ENCODE measurements around the gene EYS.

The EYS gene

DNA sequence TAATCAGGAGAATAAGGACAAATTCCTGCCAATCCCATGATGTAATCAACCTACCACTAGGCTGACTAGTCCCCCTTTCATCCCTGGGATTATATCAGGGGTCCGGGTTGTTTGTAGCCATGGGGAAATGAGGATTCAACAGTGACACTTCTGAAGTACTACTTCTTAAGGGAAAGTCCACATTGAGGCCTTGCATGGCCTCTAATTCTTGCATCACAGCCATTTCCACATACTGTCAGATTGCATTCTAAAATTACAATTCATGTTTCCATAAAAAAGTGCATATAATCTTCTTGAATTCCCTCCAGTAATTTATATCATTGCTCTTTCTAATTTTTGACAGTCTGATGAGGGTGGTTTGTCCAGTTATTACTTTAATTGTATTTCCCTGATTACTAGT lies 1887.2 kb downstream of the EYS start:
- TF ChIP-seq, protein P1, sequence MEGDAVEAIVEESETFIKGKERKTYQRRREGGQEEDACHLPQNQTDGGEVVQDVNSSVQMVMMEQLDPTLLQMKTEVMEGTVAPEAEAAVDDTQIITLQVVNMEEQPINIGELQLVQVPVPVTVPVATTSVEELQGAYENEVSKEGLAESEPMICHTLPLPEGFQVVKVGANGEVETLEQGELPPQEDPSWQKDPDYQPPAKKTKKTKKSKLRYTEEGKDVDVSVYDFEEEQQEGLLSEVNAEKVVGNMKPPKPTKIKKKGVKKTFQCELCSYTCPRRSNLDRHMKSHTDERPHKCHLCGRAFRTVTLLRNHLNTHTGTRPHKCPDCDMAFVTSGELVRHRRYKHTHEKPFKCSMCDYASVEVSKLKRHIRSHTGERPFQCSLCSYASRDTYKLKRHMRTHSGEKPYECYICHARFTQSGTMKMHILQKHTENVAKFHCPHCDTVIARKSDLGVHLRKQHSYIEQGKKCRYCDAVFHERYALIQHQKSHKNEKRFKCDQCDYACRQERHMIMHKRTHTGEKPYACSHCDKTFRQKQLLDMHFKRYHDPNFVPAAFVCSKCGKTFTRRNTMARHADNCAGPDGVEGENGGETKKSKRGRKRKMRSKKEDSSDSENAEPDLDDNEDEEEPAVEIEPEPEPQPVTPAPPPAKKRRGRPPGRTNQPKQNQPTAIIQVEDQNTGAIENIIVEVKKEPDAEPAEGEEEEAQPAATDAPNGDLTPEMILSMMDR (IDR thresholded peaks at IDR 0.05; ENCODE audit: control extremely low read depth, extremely low read depth, low read depth, missing control alignments), result no peak
- DNase-seq (ENCODE audit: extremely low spot score), result no peak
- CTCF ChIA-PET, result no interaction called here
- POLR2A ChIA-PET, result no interaction called here

DNA sequence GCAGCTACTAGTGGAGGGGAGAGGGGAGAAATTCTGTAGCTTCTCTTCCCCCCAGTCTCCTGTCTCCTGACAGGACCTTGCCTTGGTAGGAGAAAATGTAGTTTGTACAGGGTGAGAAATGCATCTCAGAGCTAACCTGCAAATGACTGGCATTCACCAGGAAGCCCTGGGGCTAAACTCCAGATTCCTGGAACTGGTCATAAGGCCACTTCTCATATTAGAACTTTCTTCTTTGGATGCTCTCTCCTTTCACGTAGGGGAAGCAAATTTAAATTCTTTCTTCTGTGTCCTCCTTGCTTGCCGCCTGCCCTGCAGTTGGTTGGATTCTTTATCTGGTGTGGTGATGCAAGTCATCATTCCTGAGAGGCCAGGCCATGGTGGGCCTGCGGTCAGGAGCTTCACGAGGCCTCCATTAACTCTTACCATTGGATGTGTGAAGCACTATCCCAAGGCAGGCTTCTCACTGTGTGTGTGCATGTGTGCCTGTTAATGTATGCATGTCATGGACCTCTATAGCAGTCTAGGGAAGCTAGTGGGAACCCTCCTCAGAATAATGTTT lies 1889.5 kb downstream of the EYS start:
- CTCF ChIA-PET, result interaction anchor here (1.2 to 1.4 kb wide), 4 partner anchors 12 to 42 kb away, joined by 3 to 5 read pairs (median 3); no protein-coding TSS in a partner anchor

DNA sequence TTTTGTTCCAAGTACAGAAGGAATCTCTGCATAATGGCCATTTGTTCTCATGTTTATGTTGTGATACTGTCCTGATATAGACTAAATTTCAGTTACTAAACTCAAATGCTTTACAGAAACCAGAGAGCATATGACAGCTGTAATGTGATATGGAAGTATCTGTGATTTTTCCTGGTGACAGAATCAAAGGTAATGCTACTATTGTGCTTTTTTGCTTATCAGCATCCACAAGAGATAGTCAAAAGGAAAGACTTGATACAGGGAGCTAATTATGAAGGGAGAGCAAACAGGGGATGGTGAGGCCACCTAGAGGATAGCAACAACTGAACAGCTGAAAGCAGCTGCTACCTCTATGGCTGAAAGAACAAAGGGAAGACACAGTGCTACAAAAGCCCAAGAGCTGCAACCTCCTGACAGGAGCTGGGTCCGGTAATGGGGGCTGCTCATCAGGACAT lies 1890.0 kb downstream of the EYS start:
- ChIA-PET POLR2A (no interaction called here), CTCF (interaction anchor here (1.2 to 1.4 kb wide), 4 partner anchors 11 to 43 kb away, joined by 3 to 5 read pairs (median 3); no protein-coding TSS in a partner anchor)
- no peak for DNase-seq (ENCODE audit: extremely low spot score)

More for the DNA sequence above, 1889.5 kb downstream of the EYS start:
- no peak for DNase-seq (ENCODE audit: extremely low spot score)
- POLR2A ChIA-PET, result no interaction called here
- TF ChIP-seq, protein P1 (IDR thresholded peaks at IDR 0.05; ENCODE audit: control extremely low read depth, extremely low read depth, low read depth, missing control alignments), result no peak

DNA sequence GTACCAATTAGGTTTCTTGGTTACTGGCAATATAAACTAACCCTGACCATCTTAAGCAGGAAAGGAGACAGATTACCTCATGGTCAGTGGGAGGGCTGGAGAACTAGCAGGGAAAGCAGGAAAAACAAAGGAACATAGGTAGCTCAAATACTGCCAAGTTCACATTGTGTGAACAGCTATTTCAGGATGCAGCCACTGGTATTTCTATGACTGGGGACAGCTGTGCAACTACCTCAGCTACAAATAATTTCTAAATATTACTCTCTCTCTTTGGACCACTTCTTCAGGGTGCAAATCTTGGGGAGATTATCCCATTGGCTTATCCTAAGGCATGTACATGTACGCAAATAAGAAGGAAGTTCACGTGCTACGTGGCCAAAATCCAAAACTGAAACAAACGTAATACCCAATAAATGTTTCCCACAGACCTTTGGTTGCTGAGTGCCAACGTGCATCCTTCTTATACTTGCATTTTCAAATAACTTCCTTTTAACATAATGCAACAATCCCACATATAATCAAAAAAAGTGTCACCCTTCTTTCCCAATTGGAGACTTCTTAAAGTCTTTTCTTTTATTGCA lies 1890.5 kb downstream of the EYS start:
- TF ChIP-seq, protein P1 (IDR thresholded peaks at IDR 0.05; ENCODE audit: control extremely low read depth, extremely low read depth, low read depth, missing control alignments), result no peak
- no peak for DNase-seq (ENCODE audit: extremely low spot score)
- ChIA-PET POLR2A (no interaction called here), CTCF (interaction anchor here (1.2 to 1.4 kb wide), 2 partner anchors 11 to 13 kb away, joined by 3 to 5 read pairs; no protein-coding TSS in a partner anchor)

More for the DNA sequence above, 1890.0 kb downstream of the EYS start:
- TF ChIP-seq, protein P1 (IDR thresholded peaks at IDR 0.05; ENCODE audit: control extremely low read depth, extremely low read depth, low read depth, missing control alignments), result peak; percentile 17

DNA sequence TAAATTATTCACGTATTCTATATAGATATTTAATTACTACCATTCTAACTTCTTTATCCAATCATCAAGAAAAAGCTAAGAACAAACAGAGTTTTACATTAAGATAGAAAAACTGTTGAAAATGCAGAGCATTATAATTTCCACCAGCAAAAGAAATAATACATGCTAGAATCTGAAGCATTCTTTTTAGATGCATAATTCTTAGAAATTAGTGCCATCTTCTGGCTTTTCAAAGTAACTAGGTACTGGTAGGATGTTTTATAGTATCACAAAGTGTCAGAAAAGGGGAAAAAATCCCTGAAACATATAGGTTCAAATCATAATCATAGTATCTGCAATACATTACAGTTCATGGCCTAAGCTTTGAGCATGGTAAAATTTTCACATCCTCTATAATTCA lies 1892.6 kb downstream of the EYS start:
- ChIA-PET CTCF (interaction anchor here (1.5 to 3.9 kb wide), 2 partner anchors 11 to 31 kb away, joined by 5 to 20 read pairs; no protein-coding TSS in a partner anchor), POLR2A (no interaction called here)
- no peak for DNase-seq (ENCODE audit: extremely low spot score)
- TF ChIP-seq, protein P1 (IDR thresholded peaks at IDR 0.05; ENCODE audit: control extremely low read depth, extremely low read depth, low read depth, missing control alignments), result no peak

DNA sequence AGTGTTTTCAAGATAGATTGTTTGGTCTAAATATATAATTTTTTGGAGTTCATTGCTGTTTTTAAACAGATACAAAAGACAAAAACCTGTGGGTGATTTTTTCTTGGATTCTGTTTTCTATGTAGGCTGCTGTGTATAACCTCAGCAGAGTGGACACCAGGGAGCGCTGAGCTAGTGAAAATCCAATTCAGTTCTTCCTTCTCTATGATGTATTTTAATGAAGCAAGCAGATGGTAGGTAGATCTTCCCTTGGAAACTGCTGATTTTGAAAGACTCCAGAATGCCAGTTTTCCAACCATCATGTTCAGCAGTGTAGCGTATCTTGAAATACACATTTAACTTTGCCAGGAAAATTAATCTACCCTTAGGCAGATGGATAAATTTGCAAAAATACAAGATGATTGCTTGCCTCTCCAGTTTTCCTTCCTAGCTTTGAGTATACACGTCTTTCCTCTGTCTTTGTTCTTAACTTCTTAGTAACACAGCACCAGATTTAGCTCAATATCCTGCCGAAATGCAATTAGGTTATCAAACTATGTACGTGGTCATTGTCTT lies 1893.4 kb downstream of the EYS start:
- ChIA-PET POLR2A (no interaction called here), CTCF (interaction anchor here (1.2 to 3.9 kb wide), 3 partner anchors 10 to 505 kb away, joined by 3 to 20 read pairs (median 3); no protein-coding TSS in a partner anchor)
- TF ChIP-seq, protein P1 (IDR thresholded peaks at IDR 0.05; ENCODE audit: control extremely low read depth, extremely low read depth, low read depth, missing control alignments), result no peak
- no peak for DNase-seq (ENCODE audit: extremely low spot score)

All from GM10248 (cell line).